Loucy (cell line): Measurements from ENCODE around the gene RTRAF.

Source experiments
- H2AFZ ChIP-seq: fragments of 200-600 bp; sonication (generic); 2 replicates; pipeline ENCODE4 v1.6.0; 2016; ENCODE audit warnings: antibody characterized with exemption, mild to moderate bottlenecking, low read length, moderate library complexity
- H3F3A ChIP-seq: fragments of 200-600 bp; 2 replicates; pipeline ENCODE4 v1.6.0; 2016; ENCODE audit warnings: antibody characterized with exemption, low read depth, mild to moderate bottlenecking
- H3K27me3 ChIP-seq: fragments of 200-600 bp; sonication (generic); 2 replicates; pipeline ENCODE4 v1.6.1; 2014; ENCODE audit warnings: low read length, mild to moderate bottlenecking; ENCODE audit not compliant: insufficient read depth, poor library complexity, severe bottlenecking
- H3K36me3 ChIP-seq: fragments of 200-600 bp; sonication (generic); 2 replicates; pipeline ENCODE4 v1.6.1; 2016; ENCODE audit warnings: low read length; ENCODE audit not compliant: insufficient read depth
- H3K4me1 ChIP-seq: fragments of 200-600 bp; sonication (generic); 2 replicates; pipeline ENCODE4 v1.5.1; 2014; ENCODE audit warnings: low read length, mild to moderate bottlenecking; ENCODE audit not compliant: insufficient read depth, poor library complexity, severe bottlenecking
- H3K4me2 ChIP-seq: fragments of 200-600 bp; sonication (generic); 2 replicates; pipeline ENCODE4 v1.6.0; 2014; ENCODE audit warnings: antibody characterized with exemption, low read length, low read depth, mild to moderate bottlenecking; ENCODE audit not compliant: poor library complexity, severe bottlenecking
- H3K4me3 ChIP-seq: fragments of 200-600 bp; sonication (generic); 2 replicates; pipeline ENCODE4 v1.5.1; 2014; ENCODE audit warnings: low read length, mild to moderate bottlenecking, mixed read lengths; ENCODE audit not compliant: poor library complexity, severe bottlenecking
- H3K79me2 ChIP-seq: fragments of 200-600 bp; sonication (generic); 2 replicates; pipeline ENCODE4 v1.6.1; 2014; ENCODE audit warnings: low read length; ENCODE audit not compliant: insufficient read depth
- H3K9ac ChIP-seq: fragments of 200-600 bp; sonication (generic); 2 replicates; pipeline ENCODE4 v1.6.0; 2014; ENCODE audit warnings: mild to moderate bottlenecking, low read depth, low read length, moderate library complexity; ENCODE audit not compliant: poor library complexity, severe bottlenecking
- H3K9me2 ChIP-seq: fragments of 200-600 bp; sonication (generic); replicated peaks from 2 replicates; pipeline ENCODE4 v1.6.1; 2016; ENCODE audit warnings: low read depth, low read length, mixed read lengths
- H3K9me3 ChIP-seq: fragments of 200-600 bp; sonication (generic); 2 replicates; pipeline ENCODE4 v1.6.1; 2014; ENCODE audit warnings: mild to moderate bottlenecking, antibody characterized with exemption, low read length, low read depth; ENCODE audit not compliant: insufficient read depth
- H4K20me1 ChIP-seq: fragments of 200-600 bp; sonication (generic); 2 replicates; pipeline ENCODE4 v1.6.0; 2014; ENCODE audit warnings: antibody characterized with exemption, low read length, mild to moderate bottlenecking; ENCODE audit not compliant: insufficient read depth, poor library complexity, severe bottlenecking
- CTCF ChIP-seq: fragments of 200-600 bp; sonication (generic); conservative IDR thresholded peaks from 2 replicates; pipeline ENCODE4 v1.5.1; 2014; ENCODE audit warnings: mild to moderate bottlenecking, antibody characterized with exemption, low read length
- EZH2phosphoT487 ChIP-seq: fragments of 200-600 bp; IDR thresholded peaks from 2 replicates; pipeline ENCODE4 v1.6.1; 2018; ENCODE audit warnings: antibody characterized with exemption, mild to moderate bottlenecking, moderate library complexity, borderline replicate concordance

RTRAF gene

GRCh38 chr14:51989293-51990234 lies at the start of gene RTRAF:
TSS of gene RTRAF (plus strand) at chr14:51989546. CDS start at chr14:51989640, 94 bp downstream.
- H3K4me2 ChIP-seq = peak within 1 kb of the TSS; percentile 94
- peak within 1 kb of the TSS; percentile 93 for H2AFZ ChIP-seq
- peaks cover 51% of the 10 kb centered on the region for H3K79me2 ChIP-seq
- H3K9me3 ChIP-seq = no peaks in the 10 kb centered on the region
- H3K36me3 ChIP-seq = peaks cover 24% of the 10 kb centered on the region; the same call in 1 of the 2 replicates
- H3K4me1 ChIP-seq = peaks cover 28% of the 10 kb centered on the region
- no peaks in the 10 kb centered on the region for H3K27me3 ChIP-seq
- peak within 1 kb of the TSS; percentile 97 for H3K4me3 ChIP-seq
- H3K9ac ChIP-seq = peak within 1 kb of the TSS; percentile 86
- H4K20me1 ChIP-seq = peaks cover 33% of the 10 kb centered on the region
- H3K9me2 ChIP-seq = no peaks in the 10 kb centered on the region
- TF ChIP-seq CTCF (no peak), EZH2phosphoT487 (no peak)
- H3F3A ChIP-seq = no peaks in the 10 kb centered on the region

- no peak overlapping the region for H3K9ac ChIP-seq
- H3K27me3 ChIP-seq = no peaks in the 10 kb centered on the region
- H3K4me1 ChIP-seq = no peaks in the 10 kb centered on the region
- no peaks in the 10 kb centered on the region for H3K9me2 ChIP-seq
- H3F3A ChIP-seq = no peaks in the 10 kb centered on the region
- TF ChIP-seq EZH2phosphoT487 = no peak
- no peak for TF ChIP-seq CTCF
- peaks cover 7% of the 10 kb centered on the region; the same call in 1 of the 2 replicates for H3K36me3 ChIP-seq
- no peaks in the 10 kb centered on the region for H3K9me3 ChIP-seq
- H2AFZ ChIP-seq = no peak overlapping the region
- no peaks in the 10 kb centered on the region for H4K20me1 ChIP-seq
- peaks cover 39% of the 10 kb centered on the region for H3K79me2 ChIP-seq
- H3K4me2 ChIP-seq = no peak overlapping the region
- H3K4me3 ChIP-seq = no peak overlapping the region
These were observed 49.5 kb upstream of the RTRAF start for GRCh38 chr14:51939755-51940301.

DNA sequence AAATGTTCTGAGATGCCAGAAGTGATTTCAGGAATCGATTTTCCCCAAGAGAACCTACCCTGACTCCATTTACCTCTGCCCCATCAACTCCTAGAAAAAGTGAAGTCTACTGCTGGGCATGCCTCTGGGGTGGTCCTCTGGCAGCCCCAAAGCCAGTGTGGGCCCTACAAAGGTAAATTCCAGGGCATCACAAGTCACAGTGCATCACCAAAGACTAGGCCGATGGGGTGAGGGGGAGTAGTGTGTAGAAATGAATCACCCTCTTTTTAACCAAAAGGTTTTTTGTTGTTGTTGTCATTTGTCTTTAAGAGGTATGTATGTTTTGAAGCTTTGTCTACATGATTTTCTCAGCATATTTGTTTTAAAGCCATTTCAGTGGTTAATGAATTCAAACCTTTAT lies 46.4 kb upstream of the RTRAF start:
- Histone ChIP-seq H3F3A (no peaks in the 10 kb centered on the region), H3K79me2 (peaks cover 20% of the 10 kb centered on the region), H3K9me2 (no peaks in the 10 kb centered on the region), H3K4me3 (no peak overlapping the region), H2AFZ (no peak overlapping the region), H3K9me3 (no peaks in the 10 kb centered on the region), H3K4me1 (no peaks in the 10 kb centered on the region), H3K36me3 (peaks cover 13% of the 10 kb centered on the region; the same call in 1 of the 2 replicates), H3K27me3 (no peaks in the 10 kb centered on the region), H4K20me1 (no peaks in the 10 kb centered on the region), H3K4me2 (no peak overlapping the region), H3K9ac (no peak overlapping the region)
- TF ChIP-seq EZH2phosphoT487 (no peak), CTCF (no peak)
